Prostate gland (tissue), 2 donors: Measurements from ENCODE around the gene EPS15. TPM values are rescaled to one million over a fixed set of nuclear protein-coding genes. Genes with fewer than 3 reads are reported as not detected.

Experiments
- DNase-seq: peaks from one replicate; pipeline ENCODE4 v3.0.0-alpha.2; 2019; ENCODE audit warnings: low spot score
- H3K27ac ChIP-seq, 2 donors: fragments of 200-600 bp; sonication (generic); 2 replicates each; pipeline ENCODE4 v1.5.1; 2017 to 2019
- H3K27me3 ChIP-seq: fragments of 200-600 bp; sonication (generic); replicated peaks from 2 replicates; pipeline ENCODE4 v1.5.1; 2019; ENCODE audit not compliant: insufficient read depth
- H3K36me3 ChIP-seq, 2 donors: fragments of 200-600 bp; sonication (generic); 1 replicate in 1 of 2; 2 replicates in 1 of 2; pipeline versions ENCODE4 v1.5.1 to v1.8.1; 2017 to 2019
- H3K4me1 ChIP-seq: fragments of 200-600 bp; sonication (generic); replicated peaks from 2 replicates; pipeline ENCODE4 v1.5.1; 2019
- H3K4me3 ChIP-seq, 2 donors: fragments of 200-600 bp; sonication (generic); 2 replicates each; pipeline ENCODE4 v1.5.1; 2017 to 2019
- H3K9me3 ChIP-seq: fragments of 200-600 bp; sonication (generic); 2 replicates; pipeline ENCODE4 v1.5.1; 2017
- POLR2A ChIP-seq: fragments of 450-650 bp; IDR thresholded peaks from one replicate; pipeline ENCODE4 v1.6.1; 2016; ENCODE audit warnings: antibody characterized with exemption, mild to moderate bottlenecking
- POLR2AphosphoS5 ChIP-seq: sonication (generic); formaldehyde crosslinking; IDR thresholded peaks from one replicate; pipeline ENCODE4 v1.6.1; 2017; ENCODE audit warnings: antibody characterized with exemption
- WGBS: methylation state at CpG from one replicate; pipeline ENCODE4 v1.1.5; 2018; 5-methylcytosine and 5-hydroxymethylcytosine counted together
- intact Hi-C: fragments of 100-400 bp; cut with DNase I; formaldehyde crosslinking; loops from one replicate; pipeline ENCODE4 v1.14.2; 2022
- total RNA-seq, 2 donors: library from RNA; depleted of rRNA; stranded (reverse); fragments of >200 nt; gene quantifications; one replicate each; pipeline ENCODE4 v1.1.0, GENCODE V29; 2016
- TF ChIP-seq, protein P1 (sequence below), 4 experiments: fragments of 200-600 bp in 2 of 4; fragments of 450-650 bp in 2 of 4; sonication (generic) in 2 of 4; IDR thresholded peaks; 1 replicate in 3 of 4; 2 replicates in 1 of 4; pipeline ENCODE4 v1.5.1; 2016 to 2019; ENCODE audit warnings: antibody characterized with exemption in 4 of 4, mild to moderate bottlenecking in 2 of 4, moderate library complexity in 2 of 4

Gene EPS15
- total RNA-seq, 2 donors from 2014 or later = 62.4 to 70.4 TPM

DNA sequence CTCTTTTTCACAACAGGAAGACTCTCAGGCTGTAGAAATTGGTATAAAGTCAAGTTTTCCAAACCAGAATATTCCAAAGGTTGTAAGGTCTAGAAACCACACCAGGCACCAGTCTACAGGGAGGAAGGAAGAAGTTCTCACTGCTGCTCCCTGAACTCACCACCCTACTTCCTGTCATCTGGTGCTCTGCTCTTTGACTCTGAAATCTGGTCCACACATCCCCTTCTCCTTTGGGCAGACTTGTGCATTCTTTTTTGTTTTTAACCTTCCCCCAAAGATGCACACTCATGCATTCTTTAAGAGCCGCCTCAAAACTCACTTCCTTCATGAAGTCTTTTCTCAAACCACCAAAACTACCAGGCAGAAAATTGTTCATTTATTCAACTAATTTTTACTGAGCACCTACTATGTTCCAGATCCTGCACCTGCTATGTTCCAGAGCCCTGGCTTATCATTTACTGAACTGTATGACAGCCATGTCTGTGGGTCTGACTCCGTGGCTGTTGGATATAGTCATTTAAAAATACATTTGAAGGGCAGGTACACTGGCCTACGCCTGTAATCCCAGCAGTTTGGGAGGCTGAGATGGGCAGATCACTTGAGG, 30.1 kb upstream of the EPS15 start:
- no peak overlapping the region for H3K4me3 ChIP-seq
- TF ChIP-seq POLR2A = no peak
- TF ChIP-seq POLR2AphosphoS5 = no peak
- TF ChIP-seq, protein P1, sequence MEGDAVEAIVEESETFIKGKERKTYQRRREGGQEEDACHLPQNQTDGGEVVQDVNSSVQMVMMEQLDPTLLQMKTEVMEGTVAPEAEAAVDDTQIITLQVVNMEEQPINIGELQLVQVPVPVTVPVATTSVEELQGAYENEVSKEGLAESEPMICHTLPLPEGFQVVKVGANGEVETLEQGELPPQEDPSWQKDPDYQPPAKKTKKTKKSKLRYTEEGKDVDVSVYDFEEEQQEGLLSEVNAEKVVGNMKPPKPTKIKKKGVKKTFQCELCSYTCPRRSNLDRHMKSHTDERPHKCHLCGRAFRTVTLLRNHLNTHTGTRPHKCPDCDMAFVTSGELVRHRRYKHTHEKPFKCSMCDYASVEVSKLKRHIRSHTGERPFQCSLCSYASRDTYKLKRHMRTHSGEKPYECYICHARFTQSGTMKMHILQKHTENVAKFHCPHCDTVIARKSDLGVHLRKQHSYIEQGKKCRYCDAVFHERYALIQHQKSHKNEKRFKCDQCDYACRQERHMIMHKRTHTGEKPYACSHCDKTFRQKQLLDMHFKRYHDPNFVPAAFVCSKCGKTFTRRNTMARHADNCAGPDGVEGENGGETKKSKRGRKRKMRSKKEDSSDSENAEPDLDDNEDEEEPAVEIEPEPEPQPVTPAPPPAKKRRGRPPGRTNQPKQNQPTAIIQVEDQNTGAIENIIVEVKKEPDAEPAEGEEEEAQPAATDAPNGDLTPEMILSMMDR (IDR thresholded peaks at IDR 0.05) = no peak
- no peaks in the 10 kb centered on the region for H3K36me3 ChIP-seq
- WGBS = 76% methylated on average over 3 of the region's 3 CpGs
- peak overlapping the region in 1 of 2 donors; percentile 52 for H3K27ac ChIP-seq
- no peaks in the 10 kb centered on the region for H3K9me3 ChIP-seq
- H3K4me1 ChIP-seq = no peaks in the 10 kb centered on the region
- DNase-seq = no peak
- H3K27me3 ChIP-seq = no peaks in the 10 kb centered on the region
- intact Hi-C loops = no loop called here

DNA sequence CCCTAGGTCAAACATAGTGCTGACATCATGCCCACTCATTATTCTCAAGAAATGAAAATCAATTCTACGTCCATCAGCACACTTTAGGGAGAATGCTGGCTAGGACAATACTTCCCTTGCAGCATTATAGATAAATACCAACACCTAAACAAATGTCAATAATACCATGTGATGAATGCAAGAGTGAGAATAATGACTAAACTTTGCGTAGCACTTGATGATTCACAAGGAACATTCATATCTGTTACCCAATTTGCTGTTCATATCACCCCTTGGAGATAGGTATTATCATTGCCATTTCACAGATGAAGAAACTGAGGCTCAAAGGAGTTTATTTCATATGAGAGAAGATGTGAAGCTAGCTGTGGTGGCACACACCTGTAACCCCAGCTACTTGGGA, 24.8 kb upstream of the EPS15 start:
- no peak for DNase-seq
- Histone ChIP-seq H3K27me3 (no peaks in the 10 kb centered on the region), H3K4me3 (no peak overlapping the region), H3K4me1 (no peaks in the 10 kb centered on the region), H3K27ac (no peak overlapping the region), H3K9me3 (no peaks in the 10 kb centered on the region), H3K36me3 (no peaks in the 10 kb centered on the region)
- intact Hi-C loops = no loop called here
- WGBS = 100% methylated on average over 2 of the region's 2 CpGs
- TF ChIP-seq POLR2A (no peak), POLR2AphosphoS5 (no peak)
- TF ChIP-seq, protein P1 (IDR thresholded peaks at IDR 0.05) = no peak

DNA sequence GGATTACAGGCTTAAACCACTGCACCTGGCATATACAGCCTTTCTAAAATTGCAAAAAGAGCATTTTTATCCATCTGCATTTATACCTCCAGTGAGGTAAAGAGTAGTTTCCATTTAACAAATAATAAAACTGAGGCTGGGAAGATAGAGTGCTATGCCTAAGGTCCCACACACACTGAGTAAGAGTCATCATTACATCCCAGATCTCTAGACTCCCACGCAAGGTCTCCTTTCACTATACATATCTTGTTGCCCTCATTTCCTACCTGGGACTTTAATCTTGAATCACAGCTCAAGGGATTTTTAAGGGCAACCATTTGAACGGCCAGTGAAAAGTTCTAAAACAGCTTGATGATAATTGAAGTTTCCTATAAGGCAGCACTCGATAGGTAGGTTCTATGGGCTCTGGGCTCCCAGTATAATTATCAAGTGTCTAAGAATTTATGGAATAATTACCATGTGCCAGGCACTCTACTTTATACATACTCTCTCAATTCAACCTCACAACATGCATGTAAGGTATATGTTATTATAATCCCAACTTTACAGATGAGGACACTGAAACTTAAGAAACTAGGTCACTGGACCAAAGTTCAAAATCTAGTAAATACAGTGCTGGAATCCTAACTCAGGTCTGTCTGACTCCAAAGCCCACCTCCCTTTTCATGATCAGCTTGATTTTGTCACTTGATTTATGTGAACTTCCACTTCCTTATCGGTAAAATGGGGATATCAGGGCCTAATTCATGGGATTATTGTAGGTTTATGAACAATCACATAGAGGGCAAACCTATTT, 23.3 kb upstream of the EPS15 start:
- no peak overlapping the region for H3K27ac ChIP-seq
- H3K36me3 ChIP-seq = no peaks in the 10 kb centered on the region
- H3K27me3 ChIP-seq = no peaks in the 10 kb centered on the region
- H3K4me1 ChIP-seq = no peaks in the 10 kb centered on the region
- TF ChIP-seq POLR2A (no peak), POLR2AphosphoS5 (no peak)
- TF ChIP-seq, protein P1 (IDR thresholded peaks at IDR 0.05) = no peak
- H3K9me3 ChIP-seq = no peaks in the 10 kb centered on the region
- no peak overlapping the region for H3K4me3 ChIP-seq
- 88% methylated on average over 4 of the region's 4 CpGs for WGBS
- intact Hi-C loops = no loop called here
- no peak for DNase-seq

DNA sequence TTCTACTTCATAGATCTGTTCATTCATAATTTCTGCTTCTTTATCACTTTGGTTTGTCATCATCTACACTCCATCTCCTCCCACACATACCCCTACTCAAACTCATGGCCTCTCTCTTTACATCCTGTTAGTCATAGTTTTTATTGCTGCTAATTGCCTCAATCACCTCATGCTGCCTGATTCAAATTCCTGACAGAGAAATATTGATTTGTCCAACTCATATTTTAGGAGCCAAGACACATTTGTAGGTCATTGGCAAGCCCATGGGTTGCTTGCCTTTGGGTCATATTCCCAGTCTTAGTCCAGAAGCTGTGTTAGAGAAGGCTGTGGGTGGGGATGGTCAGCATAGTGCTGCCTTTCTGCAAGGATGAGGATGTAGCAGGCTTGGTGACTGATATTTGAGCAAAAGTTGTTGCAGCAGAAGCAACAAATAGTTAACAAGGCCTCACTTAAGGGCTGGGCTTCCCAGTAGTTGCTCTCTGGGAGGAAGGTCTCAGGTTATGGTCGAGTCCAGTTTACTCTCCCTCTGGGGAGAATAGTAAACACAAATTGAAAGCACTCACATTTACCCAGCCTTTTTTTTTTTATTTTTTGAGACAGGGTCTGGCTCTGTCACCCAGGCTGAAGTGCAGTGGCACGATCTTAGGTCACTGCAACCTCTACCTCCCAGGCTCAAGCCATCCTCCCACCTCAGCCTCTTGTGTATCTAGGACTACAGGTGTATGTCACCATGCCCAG, 22.4 kb upstream of the EPS15 start:
- 59% methylated on average over 2 of the region's 2 CpGs for WGBS
- Histone ChIP-seq H3K27me3 (no peaks in the 10 kb centered on the region), H3K27ac (no peak overlapping the region), H3K4me3 (no peak overlapping the region), H3K4me1 (no peaks in the 10 kb centered on the region), H3K36me3 (no peaks in the 10 kb centered on the region), H3K9me3 (no peaks in the 10 kb centered on the region)
- intact Hi-C loops = no loop called here
- no peak for DNase-seq
- no peak for TF ChIP-seq POLR2A
- no peak for TF ChIP-seq POLR2AphosphoS5

DNA sequence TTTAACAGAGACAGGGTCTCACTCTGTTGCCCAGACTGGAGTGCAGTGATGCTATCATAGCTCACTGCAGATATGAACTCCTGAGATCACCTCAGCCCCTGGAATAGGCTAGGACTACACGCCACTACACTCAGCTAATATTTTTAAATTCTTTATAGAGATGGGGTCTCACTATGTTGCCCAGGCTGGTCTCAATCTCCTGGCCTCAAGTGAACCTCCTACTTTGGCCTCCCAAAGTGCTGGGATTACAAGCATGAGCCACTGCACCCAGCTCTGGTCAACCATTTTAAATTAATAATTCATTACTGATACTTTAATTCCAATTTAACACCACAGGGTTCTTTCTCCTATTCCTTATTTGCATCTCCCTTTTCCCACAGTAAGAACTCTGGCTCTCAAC, 18.5 kb upstream of the EPS15 start:
- H3K4me1 ChIP-seq = no peaks in the 10 kb centered on the region
- no peaks in the 10 kb centered on the region for H3K36me3 ChIP-seq
- H3K27me3 ChIP-seq = no peaks in the 10 kb centered on the region
- TF ChIP-seq POLR2AphosphoS5 (no peak), POLR2A (no peak)
- TF ChIP-seq, protein P1 (IDR thresholded peaks at IDR 0.05) = no peak
- no peaks in the 10 kb centered on the region for H3K9me3 ChIP-seq
- no peak overlapping the region for H3K4me3 ChIP-seq
- no peak overlapping the region for H3K27ac ChIP-seq
- DNase-seq = no peak
- WGBS = 100% methylated on average over 1 of the region's 1 CpG
- intact Hi-C loops = loop anchor here (10.0 kb wide), 2 partner anchors 203 to 243 kb away; partner anchors contain the start of gene TTC39A
